ENCODE data around the gene CSNK1E.

CSNK1E gene

GRCh38 chr22:38327805-38328204, 10.6 kb upstream of the CSNK1E start:
- H3K4me1 ChIP-seq (ENCODE audit: control insufficient read depth in 1 of 2, insufficient read depth in 2 of 2, low read length in 2 of 2) = no peaks in the 10 kb centered on the region
- WGBS (ENCODE audit: extremely low coverage, insufficient coverage, insufficient read length) = no CpG with 5 or more reads among the region's 16 CpGs
- H3K14ac ChIP-seq (ENCODE audit: low read length) = no peak overlapping the region
- H3K79me1 ChIP-seq (ENCODE audit: low read length) = no peaks in the 10 kb centered on the region
- H2AK5ac ChIP-seq (ENCODE audit: low read length) = no peak overlapping the region
- no peak overlapping the region for H4K12ac ChIP-seq (ENCODE audit: low read depth, low read length)
- H4K8ac ChIP-seq (ENCODE audit: low read depth, low read length) = no peak overlapping the region
- H2AFZ ChIP-seq (ENCODE audit: insufficient read depth, low read length, poor library complexity) = no peak overlapping the region
- H3K9me3 ChIP-seq (ENCODE audit: insufficient read depth, low read depth, low read length) = no peaks in the 10 kb centered on the region
- H2BK5ac ChIP-seq (ENCODE audit: low read depth, low read length, poor library complexity) = no peak overlapping the region
- no peaks in the 10 kb centered on the region for H3K36me3 ChIP-seq (ENCODE audit: control insufficient read depth in 1 of 2, insufficient read depth in 2 of 2, low read length in 2 of 2)
- H3K18ac ChIP-seq (ENCODE audit: low read length) = no peak overlapping the region
- no peak overlapping the region for H4K91ac ChIP-seq (ENCODE audit: low read depth, low read length)
- H3K4ac ChIP-seq (ENCODE audit: low read depth, low read length) = no peak overlapping the region
- H3K27me3 ChIP-seq (ENCODE audit: insufficient read depth, low read length) = no peaks in the 10 kb centered on the region
- H3K79me2 ChIP-seq (ENCODE audit: control insufficient read depth, insufficient read depth, low read length, poor library complexity) = no peaks in the 10 kb centered on the region
- H2BK12ac ChIP-seq (ENCODE audit: low read length) = no peak overlapping the region
- no peak overlapping the region for H3K4me3 ChIP-seq (ENCODE audit: low read depth, low read length)
- H3K9ac ChIP-seq (ENCODE audit: low read length) = peak overlapping the region; percentile 19
- H3K23ac ChIP-seq (ENCODE audit: low read length) = no peak overlapping the region
- no peak overlapping the region for H2BK120ac ChIP-seq (ENCODE audit: insufficient read depth, low read length, poor library complexity)
- DNase-seq = no peak
- H3K27ac ChIP-seq (ENCODE audit: low read depth, low read length) = no peak overlapping the region
- H3K4me2 ChIP-seq (ENCODE audit: low read length) = no peak overlapping the region

GRCh38 chr22:38327396-38327795, 10.2 kb upstream of the CSNK1E start:
- H2BK12ac ChIP-seq (ENCODE audit: low read length) = no peak overlapping the region
- no peaks in the 10 kb centered on the region for H3K9me3 ChIP-seq (ENCODE audit: insufficient read depth, low read depth, low read length)
- H4K8ac ChIP-seq (ENCODE audit: low read depth, low read length) = no peak overlapping the region
- H3K27ac ChIP-seq (ENCODE audit: low read depth, low read length) = no peak overlapping the region
- no peak overlapping the region for H2BK5ac ChIP-seq (ENCODE audit: low read depth, low read length, poor library complexity)
- H3K27me3 ChIP-seq (ENCODE audit: insufficient read depth, low read length) = no peaks in the 10 kb centered on the region
- H3K23ac ChIP-seq (ENCODE audit: low read length) = no peak overlapping the region
- H3K18ac ChIP-seq (ENCODE audit: low read length) = no peak overlapping the region
- H2BK120ac ChIP-seq (ENCODE audit: insufficient read depth, low read length, poor library complexity) = no peak overlapping the region
- H4K91ac ChIP-seq (ENCODE audit: low read depth, low read length) = no peak overlapping the region
- H3K4me3 ChIP-seq (ENCODE audit: low read depth, low read length) = no peak overlapping the region
- no peak overlapping the region for H3K4ac ChIP-seq (ENCODE audit: low read depth, low read length)
- no peak overlapping the region for H3K4me2 ChIP-seq (ENCODE audit: low read length)
- no peaks in the 10 kb centered on the region for H3K79me2 ChIP-seq (ENCODE audit: control insufficient read depth, insufficient read depth, low read length, poor library complexity)
- H3K14ac ChIP-seq (ENCODE audit: low read length) = no peak overlapping the region
- DNase-seq = no peak
- WGBS (ENCODE audit: extremely low coverage, insufficient coverage, insufficient read length) = no CpG with 5 or more reads among the region's 7 CpGs
- no peak overlapping the region for H2AFZ ChIP-seq (ENCODE audit: insufficient read depth, low read length, poor library complexity)
- no peak overlapping the region for H4K12ac ChIP-seq (ENCODE audit: low read depth, low read length)
- no peak overlapping the region for H2AK5ac ChIP-seq (ENCODE audit: low read length)
- no peaks in the 10 kb centered on the region for H3K4me1 ChIP-seq (ENCODE audit: control insufficient read depth in 1 of 2, insufficient read depth in 2 of 2, low read length in 2 of 2)
- no peaks in the 10 kb centered on the region for H3K36me3 ChIP-seq (ENCODE audit: control insufficient read depth in 1 of 2, insufficient read depth in 2 of 2, low read length in 2 of 2)
- no peak overlapping the region for H3K9ac ChIP-seq (ENCODE audit: low read length)
- no peaks in the 10 kb centered on the region for H3K79me1 ChIP-seq (ENCODE audit: low read length)

GRCh38 chr22:38325587-38325986, 8.4 kb upstream of the CSNK1E start:
- no peak overlapping the region for H3K14ac ChIP-seq (ENCODE audit: low read length)
- no peaks in the 10 kb centered on the region for H3K79me1 ChIP-seq (ENCODE audit: low read length)
- H3K9me3 ChIP-seq (ENCODE audit: insufficient read depth, low read depth, low read length) = no peaks in the 10 kb centered on the region
- H4K91ac ChIP-seq (ENCODE audit: low read depth, low read length) = no peak overlapping the region
- H3K4ac ChIP-seq (ENCODE audit: low read depth, low read length) = no peak overlapping the region
- no peak overlapping the region for H4K12ac ChIP-seq (ENCODE audit: low read depth, low read length)
- no peak overlapping the region for H2BK12ac ChIP-seq (ENCODE audit: low read length)
- H3K4me1 ChIP-seq (ENCODE audit: control insufficient read depth in 1 of 2, insufficient read depth in 2 of 2, low read length in 2 of 2) = peaks cover 0 to 2% of the 10 kb centered on the region in 2 experiments
- no peak overlapping the region for H4K8ac ChIP-seq (ENCODE audit: low read depth, low read length)
- H3K4me3 ChIP-seq (ENCODE audit: low read depth, low read length) = no peak overlapping the region
- H3K18ac ChIP-seq (ENCODE audit: low read length) = no peak overlapping the region
- H2BK120ac ChIP-seq (ENCODE audit: insufficient read depth, low read length, poor library complexity) = no peak overlapping the region
- no CpG with 5 or more reads among the region's 6 CpGs for WGBS (ENCODE audit: extremely low coverage, insufficient coverage, insufficient read length)
- no peak overlapping the region for H3K9ac ChIP-seq (ENCODE audit: low read length)
- no peak overlapping the region for H2AFZ ChIP-seq (ENCODE audit: insufficient read depth, low read length, poor library complexity)
- H2AK5ac ChIP-seq (ENCODE audit: low read length) = no peak overlapping the region
- no peak overlapping the region for H2BK5ac ChIP-seq (ENCODE audit: low read depth, low read length, poor library complexity)
- DNase-seq = no peak
- no peaks in the 10 kb centered on the region for H3K27me3 ChIP-seq (ENCODE audit: insufficient read depth, low read length)
- H3K23ac ChIP-seq (ENCODE audit: low read length) = no peak overlapping the region
- no peaks in the 10 kb centered on the region for H3K36me3 ChIP-seq (ENCODE audit: control insufficient read depth in 1 of 2, insufficient read depth in 2 of 2, low read length in 2 of 2)
- H3K27ac ChIP-seq (ENCODE audit: low read depth, low read length) = no peak overlapping the region
- no peaks in the 10 kb centered on the region for H3K79me2 ChIP-seq (ENCODE audit: control insufficient read depth, insufficient read depth, low read length, poor library complexity)
- H3K4me2 ChIP-seq (ENCODE audit: low read length) = no peak overlapping the region

GRCh38 chr22:38320605-38321402, 3.6 kb upstream of the CSNK1E start:
- no CpG with 5 or more reads among the region's 11 CpGs for WGBS (ENCODE audit: extremely low coverage, insufficient coverage, insufficient read length)
- no peak overlapping the region for H4K12ac ChIP-seq (ENCODE audit: low read depth, low read length)
- H3K4ac ChIP-seq (ENCODE audit: low read depth, low read length) = no peak overlapping the region
- H3K27ac ChIP-seq (ENCODE audit: low read depth, low read length) = peak overlapping the region; percentile 10
- no peaks in the 10 kb centered on the region for H3K36me3 ChIP-seq (ENCODE audit: control insufficient read depth in 1 of 2, insufficient read depth in 2 of 2, low read length in 2 of 2)
- H3K9ac ChIP-seq (ENCODE audit: low read length) = no peak overlapping the region
- peaks cover 26% of the 10 kb centered on the region for H3K79me1 ChIP-seq (ENCODE audit: low read length)
- H3K18ac ChIP-seq (ENCODE audit: low read length) = no peak overlapping the region
- no peak overlapping the region for H2BK12ac ChIP-seq (ENCODE audit: low read length)
- no peaks in the 10 kb centered on the region for H3K9me3 ChIP-seq (ENCODE audit: insufficient read depth, low read depth, low read length)
- H2BK5ac ChIP-seq (ENCODE audit: low read depth, low read length, poor library complexity) = no peak overlapping the region
- H4K8ac ChIP-seq (ENCODE audit: low read depth, low read length) = no peak overlapping the region
- peak; percentile 77 to 85 for DNase-seq
- no peak overlapping the region for H3K14ac ChIP-seq (ENCODE audit: low read length)
- no peaks in the 10 kb centered on the region for H3K27me3 ChIP-seq (ENCODE audit: insufficient read depth, low read length)
- H3K4me1 ChIP-seq (ENCODE audit: control insufficient read depth in 1 of 2, insufficient read depth in 2 of 2, low read length in 2 of 2) = peaks cover 16 to 25% of the 10 kb centered on the region in 2 experiments
- H2BK120ac ChIP-seq (ENCODE audit: insufficient read depth, low read length, poor library complexity) = no peak overlapping the region
- H3K4me2 ChIP-seq (ENCODE audit: low read length) = no peak overlapping the region
- no peak overlapping the region for H2AFZ ChIP-seq (ENCODE audit: insufficient read depth, low read length, poor library complexity)
- H3K23ac ChIP-seq (ENCODE audit: low read length) = no peak overlapping the region
- no peak overlapping the region for H3K4me3 ChIP-seq (ENCODE audit: low read depth, low read length)
- H4K91ac ChIP-seq (ENCODE audit: low read depth, low read length) = no peak overlapping the region
- H2AK5ac ChIP-seq (ENCODE audit: low read length) = no peak overlapping the region
- peaks cover 17% of the 10 kb centered on the region for H3K79me2 ChIP-seq (ENCODE audit: control insufficient read depth, insufficient read depth, low read length, poor library complexity)
